GM12872 (cell line): ENCODE measurements around the gene CEP43.

Source experiments
- CTCF ChIP-seq: IDR thresholded peaks from 3 replicates; pipeline ENCODE4 v1.5.1; 2011; ENCODE audit warnings: low read depth, mild to moderate bottlenecking, low read length, moderate library complexity; ENCODE audit not compliant: insufficient read depth

CEP43 gene

DNA sequence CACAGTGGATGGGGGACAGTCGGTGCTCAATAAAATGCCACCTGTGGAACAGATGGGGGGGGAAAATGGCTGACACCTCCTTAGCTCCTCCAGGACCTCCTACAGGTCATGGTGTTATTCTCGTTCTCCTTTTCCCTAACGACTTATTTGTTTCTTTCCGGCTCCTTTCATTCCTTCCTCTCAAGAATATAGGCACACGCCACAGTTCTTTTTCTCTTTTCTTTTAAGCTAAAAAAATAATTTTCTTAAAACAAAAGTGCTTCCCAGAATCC, 41.5 kb upstream of the CEP43 start:
- no peak for TF ChIP-seq CTCF

DNA sequence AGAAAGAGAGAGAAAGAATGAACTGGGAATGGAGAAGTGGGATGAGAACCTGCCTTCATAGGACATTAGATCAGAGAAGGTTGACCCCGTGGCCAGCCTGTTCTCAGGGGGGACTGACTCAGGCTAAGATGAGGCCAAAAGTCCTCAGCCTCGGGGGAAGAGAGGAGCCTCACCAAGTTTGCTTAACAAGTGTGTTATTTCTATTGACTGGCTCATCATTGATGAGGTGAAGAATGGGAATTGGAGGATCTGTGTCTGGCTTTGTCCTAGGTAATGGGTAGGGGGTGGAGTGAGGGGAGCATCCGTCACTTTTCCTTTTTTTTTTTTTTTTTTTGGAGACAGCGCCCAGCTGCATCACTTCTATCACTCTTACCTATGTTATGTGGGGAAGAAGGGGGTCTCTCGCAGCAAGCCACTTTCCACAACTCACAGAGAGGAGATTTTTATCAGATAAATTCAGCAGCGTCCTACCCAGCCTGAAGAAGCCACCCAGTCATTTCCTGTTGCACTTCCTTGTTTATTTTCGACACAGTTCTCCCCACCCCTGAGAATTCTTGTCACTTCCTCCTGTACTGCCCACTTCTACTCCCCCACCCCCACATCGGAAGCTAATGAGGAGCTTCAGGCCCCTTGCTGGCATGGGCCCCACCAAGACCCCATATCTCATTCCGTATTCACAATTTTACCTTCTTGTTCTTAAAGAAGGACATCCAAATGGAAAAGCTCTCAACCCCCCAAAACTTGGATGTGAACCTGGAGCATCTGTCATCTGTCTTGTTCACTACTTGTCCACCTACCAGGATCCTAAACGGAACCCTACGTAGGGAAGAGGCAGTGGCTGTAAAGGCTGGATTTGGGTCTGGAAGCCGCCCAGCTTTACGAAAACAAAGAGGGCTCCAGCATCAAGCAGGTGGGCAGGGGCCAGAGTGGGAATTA, 40.0 kb upstream of the CEP43 start:
- TF ChIP-seq CTCF = no peak

- no peak for TF ChIP-seq CTCF
These were observed 39.1 kb upstream of the CEP43 start for GRCh38 chr6:166959911-166960608.

DNA sequence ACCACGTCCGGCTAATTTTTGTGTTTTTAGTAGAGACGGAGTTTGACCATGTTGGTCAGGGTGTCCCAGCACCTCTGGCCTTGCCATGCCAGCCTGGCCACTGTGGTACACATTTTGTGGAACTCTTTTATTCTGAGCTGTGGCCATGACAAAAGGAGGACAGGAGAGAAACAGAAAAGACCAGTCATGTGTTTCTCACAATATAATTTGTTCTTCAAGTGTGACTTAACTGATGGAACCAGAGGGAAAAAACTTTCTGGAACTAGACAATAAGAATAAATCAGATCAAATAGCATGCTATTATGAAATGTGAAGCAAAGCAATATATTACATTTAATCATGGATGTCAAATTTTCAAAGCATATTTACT, 38.6 kb upstream of the CEP43 start:
- TF ChIP-seq CTCF = no peak

DNA sequence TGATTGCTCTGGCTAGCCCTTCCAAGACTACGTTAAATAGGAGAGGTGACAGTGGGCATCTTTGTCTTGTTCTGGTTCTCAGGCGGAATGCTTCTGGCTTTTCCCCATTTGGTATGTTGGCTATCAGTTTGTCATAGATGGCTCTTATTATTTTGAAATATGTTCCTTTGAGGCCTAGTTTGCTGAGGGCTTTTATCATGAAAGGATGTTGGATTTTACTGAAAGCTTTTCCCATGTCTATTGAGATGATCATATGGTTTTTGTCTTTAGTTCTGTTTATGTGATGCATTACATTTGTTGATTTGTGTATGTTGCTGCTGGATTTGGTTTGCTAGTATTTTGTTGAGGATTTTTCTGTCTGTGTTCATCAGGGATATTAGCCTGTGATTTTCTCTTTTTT, 32.9 kb upstream of the CEP43 start:
- no peak for TF ChIP-seq CTCF

DNA sequence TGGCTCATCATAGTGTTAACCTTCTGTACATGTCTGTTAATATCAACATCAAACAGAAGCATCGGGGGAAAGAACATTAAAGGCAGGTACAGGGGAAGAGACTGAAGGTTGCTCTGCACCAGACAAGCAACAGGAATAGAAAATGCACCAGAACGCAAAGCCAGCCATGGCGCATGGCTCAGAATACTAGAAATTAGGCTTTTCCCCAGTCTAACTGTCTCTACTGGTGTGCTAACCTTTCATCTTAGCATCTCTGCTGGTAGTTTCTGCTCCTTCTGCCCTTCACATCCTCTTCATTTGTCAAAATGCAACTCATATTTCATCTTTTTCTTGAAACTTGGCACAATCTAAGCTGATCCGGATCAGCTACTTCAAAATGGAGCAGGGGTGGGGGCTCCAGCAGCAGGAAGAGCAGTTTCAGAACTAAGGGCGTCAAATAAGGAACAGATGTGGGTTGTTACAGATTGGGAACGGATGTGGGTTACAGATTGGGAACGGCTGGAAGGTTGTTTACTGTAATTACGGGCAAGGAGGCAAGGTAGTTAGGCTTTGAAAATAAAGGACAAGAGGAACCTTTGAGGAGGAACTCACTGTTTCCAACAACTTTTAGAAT, 29.7 kb upstream of the CEP43 start:
- no peak for TF ChIP-seq CTCF

DNA sequence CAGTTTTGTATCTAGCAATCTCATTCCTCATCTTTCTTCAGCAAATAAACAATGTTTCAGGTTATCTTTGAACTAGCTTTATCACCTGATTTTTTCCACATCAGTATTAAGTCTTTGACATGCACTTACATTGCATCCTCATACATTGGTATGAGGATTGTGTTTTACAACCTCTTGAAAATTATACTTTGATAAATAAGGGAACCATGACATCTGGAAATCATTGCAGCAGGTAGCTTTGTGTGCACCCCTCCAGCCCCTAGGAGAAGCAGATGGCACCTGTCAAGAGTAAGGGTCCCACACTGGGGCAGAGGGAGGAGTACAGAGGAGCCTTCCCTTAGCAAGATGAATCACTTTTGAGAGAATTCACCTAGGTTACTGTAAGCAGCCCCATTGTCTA, 29.1 kb upstream of the CEP43 start:
- TF ChIP-seq CTCF = no peak
